HG02840 (cell line): Measurements from ENCODE around the gene ATF6B.
A peak's percentile ranks its signal among the peaks of the same experiment; 100 is the strongest.

Experiments used
- ATAC-seq: cut with Tn5 transposase; IDR thresholded peaks from one replicate; pipeline ENCODE4 v1.9.1; 2021; ENCODE audit warnings: mild to moderate bottlenecking, moderate library complexity, moderate number of reproducible peaks; ENCODE audit not compliant: unreplicated experiment, low FRiP score

Gene ATF6B

DNA sequence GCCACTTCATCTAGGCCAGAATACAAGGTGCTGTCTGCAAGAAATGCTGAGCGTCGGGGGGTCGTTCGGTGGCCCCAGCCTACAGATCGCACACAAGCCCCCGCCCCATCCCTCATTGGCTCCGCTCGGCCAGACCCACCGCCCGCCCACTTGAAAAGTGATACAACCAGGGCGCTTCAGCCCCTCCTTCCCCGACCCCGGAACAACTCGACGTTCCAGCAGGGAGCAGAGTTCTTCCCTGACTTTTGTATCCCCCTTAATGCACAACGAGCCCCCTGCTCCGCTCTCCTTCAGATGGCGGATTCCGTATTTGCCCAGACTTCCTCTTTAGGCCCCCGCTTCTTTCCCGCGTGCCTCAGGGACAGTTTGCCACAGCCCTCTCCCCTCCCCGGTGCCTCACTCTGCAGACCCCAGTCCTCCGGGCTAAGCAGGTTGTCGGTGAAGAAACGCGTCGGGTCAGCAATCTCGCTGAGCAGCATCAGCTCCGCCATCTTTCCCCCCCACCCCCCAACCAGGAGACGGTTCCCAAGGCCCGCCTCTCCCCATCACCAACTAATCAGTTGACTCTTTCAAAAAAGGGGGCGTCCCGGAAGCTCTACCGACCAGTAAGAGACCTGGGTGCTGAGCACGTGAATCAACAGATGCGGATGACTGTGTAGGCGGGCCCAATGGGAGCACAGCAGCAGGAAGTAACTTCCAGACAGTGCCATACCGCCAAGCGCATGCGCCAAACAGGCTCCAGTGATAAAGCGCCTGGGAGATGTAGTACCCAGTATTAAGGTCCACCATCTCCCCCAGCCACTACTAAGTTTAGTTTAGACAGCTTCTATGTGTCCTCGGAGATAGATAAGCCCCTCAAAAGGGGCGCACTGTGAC, at the start of gene ATF6B:
Gene ATF6B, minus strand, starts transcription at position 530 of the 876 bp plus-strand sequence. Its CDS starts 39 bp downstream, at position 491.
- ATAC-seq = peak; percentile 80

DNA sequence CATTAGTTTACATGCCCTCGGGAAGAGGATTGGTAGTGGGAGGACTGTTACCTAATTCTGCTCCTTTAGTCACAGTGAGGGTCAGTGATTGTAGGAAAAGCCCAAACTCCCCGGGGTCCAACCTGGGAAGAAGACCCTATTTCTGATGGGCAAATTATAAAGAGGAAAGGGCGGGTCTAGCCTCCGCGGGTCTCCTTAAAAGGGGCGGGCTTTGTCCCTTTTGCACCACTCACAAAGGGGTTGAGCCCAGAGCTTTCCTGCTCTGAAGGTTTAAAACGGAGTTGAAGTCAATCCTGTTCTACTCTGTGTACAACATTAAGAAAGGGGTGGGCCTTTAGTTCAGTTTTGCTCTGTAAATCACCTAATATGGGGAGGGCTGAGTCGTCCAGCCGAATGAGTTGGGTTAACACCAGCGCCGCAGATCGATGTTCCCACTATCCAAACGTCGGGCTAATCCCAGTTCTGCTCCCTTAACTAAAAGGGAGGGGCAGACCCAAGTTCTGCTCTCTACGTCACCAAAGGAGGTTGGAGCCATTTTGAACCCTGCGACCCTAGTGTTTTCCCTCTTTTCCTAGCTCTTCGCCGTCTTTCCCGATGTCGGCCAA, 49.2 kb upstream of the ATF6B start:
- no peak for ATAC-seq

DNA sequence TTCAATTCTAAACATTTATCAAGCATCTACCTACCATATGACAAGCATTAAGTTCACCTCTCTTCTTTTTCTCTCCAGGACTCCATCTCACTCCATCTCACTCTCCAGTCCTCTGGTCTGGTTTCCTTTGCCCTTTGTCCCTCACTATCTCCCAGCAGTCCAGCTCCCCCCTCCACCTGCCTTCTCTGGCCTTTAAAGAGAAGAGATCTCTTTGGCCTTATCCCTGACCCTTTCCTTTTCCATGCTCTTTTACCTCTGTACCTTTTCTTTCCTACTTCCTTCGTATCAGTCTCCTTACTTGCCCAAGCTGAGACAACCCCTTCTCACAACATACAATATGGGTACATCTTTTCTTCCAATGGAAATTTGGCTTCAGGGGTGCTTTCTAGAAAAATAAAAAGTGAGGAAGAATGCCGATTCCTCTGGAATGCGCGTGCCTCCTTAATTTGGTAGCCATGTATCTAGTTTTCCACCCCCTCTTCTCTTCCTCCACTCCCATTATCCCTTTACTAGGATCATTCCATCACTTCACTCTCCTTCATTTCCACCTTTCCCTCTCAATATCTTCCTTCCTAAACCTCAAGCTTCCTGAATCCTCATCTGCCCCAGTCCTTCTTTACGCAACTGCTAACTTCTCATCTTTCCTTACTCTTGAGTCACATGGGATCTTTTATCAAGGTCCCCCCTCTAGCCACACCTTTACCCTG, 48.6 kb upstream of the ATF6B start:
- ATAC-seq = no peak

DNA sequence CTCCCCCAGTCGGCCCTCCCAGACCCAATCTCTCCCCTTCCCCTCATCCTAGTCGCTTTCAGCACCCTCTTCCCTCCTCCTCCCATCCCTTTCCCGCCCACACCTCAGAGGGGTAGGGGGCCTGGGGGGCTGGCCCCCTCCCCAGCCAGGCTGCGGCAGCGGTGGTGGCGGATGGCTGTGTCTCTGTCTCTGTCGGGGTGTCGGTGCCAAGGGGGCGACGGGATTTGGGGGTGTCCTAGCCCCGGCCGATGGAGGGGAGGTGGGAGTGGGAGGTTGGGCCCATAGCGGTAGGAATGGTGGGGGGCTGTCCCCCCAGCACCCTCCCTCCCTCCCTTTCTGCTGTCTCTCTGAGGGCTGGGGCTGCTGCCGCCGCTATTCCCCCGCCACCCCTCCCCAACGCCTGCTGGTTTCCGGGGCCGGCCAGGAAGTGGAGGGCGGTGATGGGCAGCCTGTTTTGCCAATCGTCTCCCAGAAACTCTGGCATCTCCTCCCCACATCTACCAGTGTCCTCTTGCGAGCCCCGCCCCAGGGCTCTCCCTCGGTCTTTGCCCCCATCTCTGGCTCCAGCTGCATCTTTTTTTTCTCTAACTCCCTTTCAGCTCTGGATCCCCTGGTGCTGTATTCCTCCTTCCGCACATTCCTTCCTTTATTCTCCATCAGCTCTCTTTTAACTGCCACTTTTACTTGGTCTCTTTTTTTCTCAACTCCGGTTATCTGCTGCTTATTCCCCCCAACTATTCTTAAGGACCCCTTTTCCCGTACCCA, 47.8 kb upstream of the ATF6B start, which contains the start of gene AGPAT1:
Gene AGPAT1, minus strand, starts transcription at position 374 of the 765 bp plus-strand sequence. CDS start 4,588 bp downstream, outside the sequence.
- peak; percentile 36 for ATAC-seq

DNA sequence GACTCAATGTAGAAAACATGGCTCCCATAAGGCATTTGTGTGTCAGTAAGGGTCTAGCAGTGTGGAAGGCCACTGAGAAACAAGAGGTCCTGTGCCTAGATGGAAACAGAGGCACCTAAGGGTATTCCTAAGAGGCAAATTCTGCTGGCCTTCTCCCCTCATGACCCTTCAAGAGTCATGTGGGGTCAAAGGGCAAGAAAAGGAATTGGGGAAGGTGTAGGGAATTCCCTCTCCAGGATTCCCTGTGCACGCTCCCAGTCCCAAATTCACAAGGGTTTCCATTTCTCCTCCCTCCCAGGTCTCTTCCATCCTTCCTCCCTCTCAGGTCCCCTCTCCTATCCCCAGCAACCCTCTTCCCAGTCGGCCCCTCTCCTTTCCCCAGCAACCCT, 47.3 kb upstream of the ATF6B start:
- no peak for ATAC-seq

DNA sequence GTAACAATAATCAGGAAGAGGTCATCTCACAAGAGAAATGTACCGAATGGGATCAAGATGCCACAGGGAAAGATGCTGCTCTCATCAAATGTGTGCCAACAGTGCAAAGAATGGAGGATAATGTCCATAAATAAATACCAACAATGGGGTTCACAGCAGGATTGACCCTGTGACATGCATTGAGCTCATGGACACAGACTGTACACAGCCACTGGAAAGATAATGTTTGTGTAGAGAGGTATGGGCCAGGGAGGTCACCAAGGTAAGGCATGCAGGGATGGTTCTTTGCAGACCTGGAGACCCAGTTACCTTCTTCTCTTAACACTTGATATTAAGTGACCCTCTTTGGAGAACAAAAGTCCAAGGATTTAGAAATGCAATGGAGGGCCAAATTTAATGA, 46.4 kb upstream of the ATF6B start:
- ATAC-seq = no peak

DNA sequence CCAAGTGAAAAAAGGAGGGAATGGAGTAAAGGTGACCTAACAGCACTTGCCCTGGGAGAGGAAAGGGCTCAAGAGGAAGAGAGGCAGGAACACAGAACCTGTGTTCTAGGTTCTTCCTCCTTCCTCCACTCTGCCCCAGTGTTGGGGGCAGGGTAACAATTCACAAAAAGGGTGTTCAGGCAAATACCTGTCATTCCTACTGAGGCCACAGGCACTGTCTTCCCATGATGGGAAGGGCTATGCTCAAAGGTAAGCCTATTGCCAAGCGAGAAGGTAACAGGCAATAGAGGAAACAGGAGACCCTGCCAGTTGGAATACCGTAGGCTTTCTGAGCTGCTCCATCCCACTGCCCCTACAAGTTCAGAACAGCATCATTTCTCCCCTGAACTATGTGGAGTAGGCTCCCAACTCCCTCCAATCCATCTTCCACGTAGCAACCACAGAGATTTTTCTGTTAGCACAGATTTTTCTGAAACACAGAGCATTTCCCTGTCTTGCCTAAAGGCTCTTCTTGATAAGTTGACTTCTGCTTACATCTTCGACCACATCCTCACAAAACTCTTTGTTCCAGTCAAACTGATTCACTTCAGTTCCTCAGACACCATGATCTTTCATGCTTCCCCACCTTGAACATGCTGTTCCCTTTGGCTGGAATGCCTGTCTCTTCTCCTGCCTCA, 45.1 kb upstream of the ATF6B start:
- no peak for ATAC-seq

DNA sequence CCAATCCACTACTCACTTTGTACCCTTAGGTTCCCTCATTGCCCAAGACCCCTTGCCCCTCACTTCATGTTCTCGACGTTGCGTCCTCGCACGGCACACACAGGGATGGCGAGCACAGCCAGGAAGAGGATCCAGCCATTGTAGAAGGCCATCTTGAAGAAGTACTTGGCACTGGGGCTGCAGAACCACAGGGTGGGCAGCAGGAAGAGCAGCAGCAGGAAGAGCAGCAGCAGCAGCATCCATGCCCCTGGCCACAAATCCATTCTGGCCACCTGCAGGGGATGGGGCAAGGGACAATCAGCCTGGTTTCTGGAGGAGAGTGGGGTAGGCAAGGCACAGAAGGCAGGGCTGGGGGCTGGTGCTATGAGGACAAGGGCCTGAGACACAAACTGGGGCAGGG, 43.2 kb upstream of the ATF6B start:
- ATAC-seq = no peak

DNA sequence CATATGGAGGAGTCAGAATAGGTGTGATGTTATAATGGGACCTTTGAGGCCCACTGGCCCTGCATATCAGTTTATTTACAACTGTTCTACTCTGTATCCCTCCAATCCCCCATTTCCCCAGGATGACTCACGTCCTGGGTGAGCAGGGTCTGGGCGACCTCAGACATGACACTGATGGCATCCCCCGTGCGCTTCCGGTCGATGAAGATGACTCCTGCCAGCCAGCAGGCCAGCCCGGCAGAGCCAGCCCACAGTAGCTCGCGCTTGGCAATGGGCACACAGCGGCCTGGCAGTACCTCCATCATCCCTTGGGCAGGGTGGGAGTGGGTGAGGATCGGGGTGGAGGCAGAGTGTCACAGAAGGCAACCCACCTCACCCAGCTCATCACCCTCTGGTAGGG, 42.2 kb upstream of the ATF6B start:
- ATAC-seq = no peak

DNA sequence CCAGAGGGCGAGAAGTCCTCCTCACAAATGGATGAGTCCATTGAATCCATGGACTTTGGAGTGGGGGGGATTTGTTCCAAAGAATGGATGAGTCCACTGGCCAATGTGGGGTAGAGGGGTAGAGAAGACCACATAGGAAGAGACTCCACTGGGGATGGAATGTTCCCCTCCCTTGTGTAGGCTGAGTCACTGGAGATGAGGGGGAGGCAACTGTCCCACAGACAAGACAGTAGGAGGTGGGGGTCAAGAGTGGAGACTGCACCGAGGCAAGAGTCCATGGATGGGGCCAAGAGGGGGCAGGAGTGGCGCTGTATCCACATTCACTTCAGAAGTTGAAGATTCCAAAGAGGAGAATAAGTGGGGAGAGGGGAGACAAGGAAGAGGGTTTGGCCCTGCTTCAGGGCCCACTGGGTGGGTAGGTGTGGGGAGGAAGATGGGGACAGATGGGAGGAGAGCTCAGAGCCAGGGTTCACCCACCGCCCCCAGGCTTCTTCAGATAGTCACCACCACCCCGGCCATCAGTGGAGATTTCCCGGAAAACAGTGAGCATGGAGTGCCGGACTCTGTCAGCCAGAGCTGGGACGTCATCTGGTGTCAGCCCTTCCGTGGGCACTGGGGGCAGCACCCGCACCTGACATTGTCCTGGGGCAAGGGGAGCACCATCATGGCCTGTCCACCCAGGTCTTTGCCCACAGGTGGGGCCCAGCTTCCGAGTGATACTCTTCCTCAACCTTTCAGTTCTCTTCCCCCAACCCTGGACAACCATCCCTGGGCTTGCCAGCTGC, 41.0 kb upstream of the ATF6B start:
- no peak for ATAC-seq

DNA sequence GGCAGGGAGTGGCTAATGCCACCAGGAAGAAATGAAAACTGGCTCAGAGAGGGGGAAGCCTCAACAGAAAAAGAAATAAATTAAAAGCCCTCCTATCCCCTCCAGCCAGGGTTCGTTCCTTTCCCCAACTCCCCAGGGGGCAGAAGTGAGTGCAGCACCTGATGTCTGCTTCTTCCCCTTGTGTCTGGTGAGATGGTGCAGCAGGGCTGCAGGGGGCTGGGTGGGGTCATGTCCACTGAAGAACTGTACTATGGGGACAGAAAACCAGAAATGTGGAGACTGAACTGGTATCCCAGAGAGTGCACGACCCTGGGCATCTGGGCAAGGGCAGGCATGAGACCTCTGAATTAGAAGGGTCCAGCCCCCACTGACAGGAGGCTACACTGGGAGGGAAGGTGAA, 40.3 kb upstream of the ATF6B start:
- no peak for ATAC-seq

DNA sequence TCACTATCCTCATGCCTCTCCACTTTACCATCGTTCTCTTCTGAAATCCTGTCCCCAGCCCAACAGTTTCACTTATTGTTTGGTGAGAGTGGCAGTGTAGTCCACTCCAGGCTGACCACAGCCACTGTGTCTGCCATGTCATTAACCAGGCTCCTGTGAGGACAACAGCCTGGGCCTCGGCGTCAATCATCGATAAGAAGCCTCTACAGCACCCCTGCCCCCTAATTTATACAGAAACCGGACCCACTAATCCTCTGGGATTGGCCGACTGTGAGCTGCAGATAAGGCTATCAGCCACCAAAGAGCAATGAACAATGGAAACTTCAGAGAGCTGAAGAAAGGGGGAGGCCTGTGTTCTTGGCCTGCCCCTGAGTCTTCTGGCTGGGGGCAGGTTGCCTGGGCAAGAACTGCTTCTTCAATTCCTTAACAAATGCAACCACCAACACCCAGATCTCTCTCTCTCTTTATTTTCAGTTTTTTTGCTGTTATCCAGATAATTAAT, 39.8 kb upstream of the ATF6B start:
- ATAC-seq = no peak

DNA sequence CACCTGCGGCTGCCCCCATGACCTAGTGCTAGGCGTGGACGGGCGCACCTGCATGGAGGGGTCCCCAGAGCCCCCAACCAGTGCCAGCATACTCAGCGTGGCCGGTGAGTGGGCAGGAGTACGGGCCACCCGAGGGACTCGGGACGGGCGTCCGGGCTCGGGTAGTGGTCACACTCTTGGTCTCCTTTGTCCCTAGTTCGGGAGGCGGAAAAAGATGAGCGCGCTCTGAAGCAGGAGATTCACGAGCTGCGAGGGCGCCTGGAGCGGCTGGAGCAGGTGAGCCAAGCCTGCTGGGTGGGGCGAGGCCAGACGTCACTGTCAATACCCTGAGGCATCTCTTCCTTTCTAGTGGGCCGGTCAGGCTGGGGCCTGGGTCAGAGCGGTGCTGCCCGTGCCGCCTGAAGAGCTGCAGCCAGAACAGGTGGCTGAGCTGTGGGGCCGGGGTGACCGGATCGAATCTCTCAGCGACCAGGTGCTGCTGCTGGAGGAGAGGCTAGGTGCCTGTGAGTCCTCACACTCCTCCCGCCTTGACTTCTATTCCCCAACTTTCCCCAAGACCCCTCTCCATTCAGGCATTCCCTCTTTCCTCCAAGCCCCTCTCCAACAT, 39.2 kb upstream of the ATF6B start:
- no peak for ATAC-seq

DNA sequence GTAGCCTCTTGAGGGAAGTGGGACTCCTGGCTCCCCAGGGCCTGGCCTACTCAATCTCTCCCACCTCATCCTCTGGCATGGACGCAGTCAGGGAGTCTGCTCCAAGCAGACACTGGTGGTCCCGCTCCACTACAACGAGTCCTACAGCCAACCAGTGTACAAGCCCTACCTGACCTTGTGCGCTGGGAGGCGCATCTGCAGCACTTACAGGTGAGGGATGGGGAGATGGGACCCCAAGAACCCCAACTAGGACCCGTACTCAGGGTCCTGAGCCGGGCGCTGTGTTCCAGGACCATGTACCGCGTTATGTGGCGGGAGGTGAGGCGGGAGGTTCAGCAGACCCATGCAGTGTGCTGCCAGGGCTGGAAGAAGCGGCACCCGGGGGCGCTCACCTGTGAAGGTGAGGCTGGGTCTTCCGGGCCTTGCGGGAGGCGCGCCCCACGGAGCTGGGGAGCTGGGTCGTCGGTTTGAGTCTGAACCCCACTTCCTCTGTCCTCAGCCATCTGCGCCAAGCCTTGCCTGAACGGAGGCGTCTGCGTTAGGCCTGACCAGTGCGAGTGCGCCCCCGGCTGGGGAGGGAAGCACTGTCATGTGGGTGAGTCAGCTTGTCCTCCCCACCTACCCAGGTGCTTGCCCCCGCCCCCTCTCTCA, 38.5 kb upstream of the ATF6B start:
- ATAC-seq = no peak

DNA sequence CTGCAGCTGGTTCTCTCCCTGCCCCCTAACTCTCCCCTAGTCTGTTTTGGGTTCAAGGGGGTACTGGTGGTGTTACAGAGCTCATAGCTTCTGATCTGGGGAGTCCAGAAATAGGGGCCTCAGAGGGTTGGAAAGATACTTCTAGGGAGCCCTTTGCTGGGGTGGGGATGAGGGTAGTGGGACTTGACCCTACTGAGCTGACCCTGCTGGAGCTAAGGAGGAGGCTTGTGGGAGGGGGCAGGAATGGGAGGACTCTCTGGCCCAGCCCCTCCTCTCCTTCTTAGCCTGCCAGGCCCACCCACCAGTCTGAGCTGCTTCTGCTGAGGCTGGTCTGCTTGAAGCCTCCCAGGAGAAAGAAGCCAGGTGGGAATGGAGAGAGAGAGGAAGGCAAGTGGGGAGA, 36.2 kb upstream of the ATF6B start, which contains the start of gene EGFL8:
Gene EGFL8, plus strand, starts transcription at position 301 of the 400 bp plus-strand sequence. CDS start 1,571 bp downstream, outside the sequence.
- no peak for ATAC-seq

DNA sequence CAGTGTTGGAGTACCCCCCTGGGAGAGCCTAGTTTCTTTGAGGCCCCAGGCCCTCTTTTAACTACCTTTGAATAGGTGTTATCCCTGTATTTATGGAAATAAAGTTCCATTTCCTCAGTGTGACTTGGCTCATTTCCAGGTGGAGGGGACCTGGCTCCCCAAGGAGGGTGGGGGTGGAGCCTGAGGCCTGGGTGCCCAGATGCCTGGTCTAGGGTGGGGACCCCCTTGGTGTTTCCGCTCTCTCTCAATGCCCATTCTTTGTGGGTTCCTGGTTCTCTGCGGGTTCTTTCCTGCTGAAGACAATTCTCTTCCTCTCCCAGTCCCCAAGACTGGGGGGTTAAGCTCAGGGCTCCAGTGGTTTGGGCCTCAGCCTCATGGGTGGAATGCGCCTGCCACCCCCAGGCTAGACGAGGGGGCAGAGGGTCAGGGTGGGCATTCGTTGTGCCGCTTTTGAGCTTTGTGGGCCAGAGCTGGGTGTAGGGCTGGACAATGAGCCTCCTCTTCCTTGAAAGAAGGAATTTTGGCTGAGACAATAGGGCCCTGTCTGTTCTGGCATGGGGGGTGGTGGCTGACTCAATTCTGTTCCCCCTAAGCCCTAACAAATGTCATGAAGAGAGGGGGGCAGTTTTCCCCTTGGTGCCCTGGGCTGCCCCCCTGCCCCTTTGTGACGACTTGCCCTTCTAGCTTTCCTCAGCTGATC, 35.7 kb upstream of the ATF6B start:
- no peak for ATAC-seq

DNA sequence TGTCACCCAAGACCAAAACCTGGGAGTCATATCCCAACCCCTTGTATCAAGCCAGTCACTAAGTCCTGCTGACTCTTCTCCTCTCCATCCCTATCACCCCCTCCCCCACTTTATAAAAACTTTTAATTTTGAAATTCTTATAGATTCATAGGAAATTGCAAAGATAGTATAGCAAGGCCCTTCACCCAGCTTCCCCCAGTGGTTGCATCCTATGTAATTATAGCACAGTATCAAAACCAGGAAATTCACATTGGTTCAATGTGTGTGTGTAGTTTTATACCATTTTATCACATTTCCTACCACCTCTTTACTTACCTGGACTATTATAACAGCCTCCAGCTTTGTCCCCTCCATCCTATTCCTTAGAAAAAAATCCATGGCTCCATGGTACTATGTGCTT, 30.0 kb upstream of the ATF6B start:
- ATAC-seq = no peak
